Astrocyte of the cerebellum (primary cell): ENCODE results near the gene GNAS-AS1.
A peak's percentile ranks its signal among the peaks of the same experiment; 100 is the strongest.

Source experiments
- DNase-seq: peaks from one replicate; pipeline ENCODE4 v3.0.0-alpha.2; 2011; ENCODE audit warnings: low read depth
- H3K4me3 ChIP-seq: 2 replicates; pipeline ENCODE4 v1.5.1; 2011; ENCODE audit warnings: mild to moderate bottlenecking, low read depth, low read length, moderate library complexity
- CTCF ChIP-seq: IDR thresholded peaks from 2 replicates; pipeline ENCODE4 v1.5.1; 2012; ENCODE audit warnings: low read length, low read depth, moderate library complexity, mild to moderate bottlenecking; ENCODE audit errors: missing control alignments
- in situ Hi-C: cut with HindIII; loops from 2 replicates; pipeline ENCODE4 v1.10.0; 2017; ENCODE audit warnings: low sequenced_read_pairs

GNAS-AS1 gene

GRCh38 chr20:58842276-58842675, 8.4 kb downstream of the GNAS-AS1 start:
- no peak for DNase-seq
- in situ Hi-C loops: loop anchor here (10.0 kb wide), 1 partner anchor 597 kb away; no protein-coding TSS in a partner anchor
- TF ChIP-seq CTCF: no peak
- no peak overlapping the region for H3K4me3 ChIP-seq

- in situ Hi-C loops: loop anchor here (10.0 kb wide), 1 partner anchor 597 kb away; no protein-coding TSS in a partner anchor
- TF ChIP-seq CTCF: no peak
- no peak overlapping the region for H3K4me3 ChIP-seq
- DNase-seq: no peak
Observed at GRCh38 chr20:58841539-58842264, 9.0 kb downstream of the GNAS-AS1 start.

GRCh38 chr20:58840816-58841538, 9.7 kb downstream of the GNAS-AS1 start:
- H3K4me3 ChIP-seq: no peak overlapping the region
- no peak for DNase-seq
- no peak for TF ChIP-seq CTCF
- in situ Hi-C loops: loop anchor here (10.0 kb wide), 1 partner anchor 596 kb away; no protein-coding TSS in a partner anchor

- in situ Hi-C loops: loop anchor here (10.0 kb wide), 1 partner anchor 595 kb away; no protein-coding TSS in a partner anchor
- DNase-seq: no peak
- TF ChIP-seq CTCF: no peak
- H3K4me3 ChIP-seq: peak overlapping the region; percentile 12
Observed at GRCh38 chr20:58839991-58840747, 10.5 kb downstream of the GNAS-AS1 start.

- TF ChIP-seq CTCF: peak; percentile 43
- in situ Hi-C loops: no loop called here
- no peak for DNase-seq
- H3K4me3 ChIP-seq: peak overlapping the region; percentile 12
Observed at GRCh38 chr20:58839474-58839874, 11.2 kb downstream of the GNAS-AS1 start.

- in situ Hi-C loops: no loop called here
- TF ChIP-seq CTCF: no peak
- H3K4me3 ChIP-seq: no peak overlapping the region
- no peak for DNase-seq
Observed at GRCh38 chr20:58838174-58838573, 12.5 kb downstream of the GNAS-AS1 start.
